ENCODE data around the gene PROX1.

PROX1 gene

GRCh38 chr1:214002060-214002459 is 14.3 kb downstream of the PROX1 start:
- DNase-seq (ENCODE audit: low read depth), result no peak

- DNase-seq (ENCODE audit: low read depth), result peak; percentile 9
Measured at GRCh38 chr1:214002472-214002871, 14.7 kb downstream of the PROX1 start.

GRCh38 chr1:214003233-214003632 is 15.5 kb downstream of the PROX1 start:
- no peak for DNase-seq (ENCODE audit: low read depth)

- DNase-seq (ENCODE audit: low read depth), result no peak
Measured at GRCh38 chr1:214004014-214004413, 16.2 kb downstream of the PROX1 start.

DNA sequence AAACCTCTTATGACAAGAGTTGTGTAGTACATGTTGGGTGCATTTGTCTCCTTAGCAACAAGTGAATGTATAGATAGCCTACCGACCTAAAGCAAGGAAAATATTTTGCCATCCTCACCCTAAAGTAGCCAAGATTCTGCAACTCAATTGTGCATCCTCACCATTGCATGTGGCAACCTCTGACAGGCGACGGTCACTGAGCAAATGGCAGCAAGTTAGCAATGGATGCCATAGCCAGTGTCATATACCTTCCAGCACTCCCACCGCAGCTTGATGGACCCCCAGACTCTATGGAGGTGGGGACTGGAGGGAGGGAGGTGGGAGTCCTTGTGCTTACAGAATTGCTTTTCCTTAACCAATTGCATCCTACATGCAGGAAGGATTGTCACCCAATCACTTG is 17.0 kb downstream of the PROX1 start:
- no peak for DNase-seq (ENCODE audit: low read depth)

- no peak for DNase-seq (ENCODE audit: low read depth)
Measured at GRCh38 chr1:214005708-214006107, 17.9 kb downstream of the PROX1 start.

GRCh38 chr1:214006845-214007244 is 19.1 kb downstream of the PROX1 start:
- no peak for DNase-seq (ENCODE audit: low read depth)

DNA sequence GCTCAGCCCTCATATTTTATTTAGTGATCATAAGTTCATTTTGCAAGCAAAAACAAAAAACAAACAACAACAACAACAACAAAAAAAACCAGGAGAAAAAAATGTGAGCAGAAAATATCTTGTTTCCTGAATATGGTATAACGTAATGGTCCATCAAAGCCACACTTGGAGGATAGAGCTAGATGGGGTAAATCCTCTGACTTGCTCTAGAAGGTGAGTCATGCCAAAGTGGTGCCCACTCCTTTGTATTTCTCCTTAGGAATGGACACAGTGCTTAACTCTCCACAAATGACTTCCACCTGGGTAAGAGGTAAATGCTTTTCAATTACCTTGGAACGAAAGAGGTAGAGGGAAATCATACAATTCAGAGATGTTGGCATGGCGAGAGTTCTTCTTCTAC is 20.6 kb downstream of the PROX1 start:
- no peak for DNase-seq (ENCODE audit: low read depth)

- no peak for DNase-seq (ENCODE audit: low read depth)
Measured at GRCh38 chr1:214008791-214009422, 21.1 kb downstream of the PROX1 start.

DNA sequence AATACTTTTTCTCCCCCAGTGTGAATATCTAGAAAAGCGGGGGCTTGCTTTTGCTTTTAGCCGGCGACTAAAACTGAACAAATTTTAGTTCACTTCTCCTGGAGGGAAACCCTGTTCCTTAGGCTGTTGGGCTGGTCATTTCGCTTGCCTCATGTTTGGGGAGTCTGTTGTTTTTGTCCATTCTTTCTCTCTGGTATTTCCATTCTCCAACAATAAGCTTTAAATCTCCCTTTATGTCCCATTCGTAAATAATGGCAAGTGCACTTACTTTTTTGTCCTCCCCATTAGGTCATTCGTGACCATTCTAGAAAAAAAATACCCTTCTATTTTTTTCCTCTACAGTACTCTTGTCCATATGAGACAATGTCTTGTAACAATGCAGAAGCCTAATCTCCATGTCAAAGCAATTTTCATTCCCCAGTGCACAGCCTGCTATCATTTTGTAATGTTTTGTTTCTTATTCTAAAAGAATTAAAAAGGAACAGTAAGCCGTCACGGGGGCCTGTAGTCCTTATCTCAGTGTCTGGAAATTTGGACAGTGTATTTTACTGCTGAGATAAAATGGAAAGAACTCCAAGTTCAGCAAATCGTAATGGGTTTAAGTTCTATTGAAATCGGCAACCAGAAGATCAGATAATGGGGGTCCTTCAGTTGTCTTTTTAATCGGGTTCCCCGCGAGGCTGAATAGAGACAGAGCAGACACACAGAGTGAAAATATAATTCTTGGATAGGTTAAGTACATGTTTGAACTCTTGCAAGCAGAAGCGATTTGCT is 21.8 kb downstream of the PROX1 start:
- DNase-seq (ENCODE audit: low read depth), result no peak

- DNase-seq (ENCODE audit: low read depth), result no peak
Measured at GRCh38 chr1:214010197-214010573, 22.4 kb downstream of the PROX1 start.

GRCh38 chr1:214010717-214011116 is 22.9 kb downstream of the PROX1 start:
- no peak for DNase-seq (ENCODE audit: low read depth)

GRCh38 chr1:214012418-214012817 is 24.6 kb downstream of the PROX1 start:
- no peak for DNase-seq (ENCODE audit: low read depth)

GRCh38 chr1:214013614-214014377 is 26.0 kb downstream of the PROX1 start:
- no peak for DNase-seq (ENCODE audit: low read depth)

- DNase-seq (ENCODE audit: low read depth), result no peak
Measured at GRCh38 chr1:214014730-214015129, 27.0 kb downstream of the PROX1 start.

DNA sequence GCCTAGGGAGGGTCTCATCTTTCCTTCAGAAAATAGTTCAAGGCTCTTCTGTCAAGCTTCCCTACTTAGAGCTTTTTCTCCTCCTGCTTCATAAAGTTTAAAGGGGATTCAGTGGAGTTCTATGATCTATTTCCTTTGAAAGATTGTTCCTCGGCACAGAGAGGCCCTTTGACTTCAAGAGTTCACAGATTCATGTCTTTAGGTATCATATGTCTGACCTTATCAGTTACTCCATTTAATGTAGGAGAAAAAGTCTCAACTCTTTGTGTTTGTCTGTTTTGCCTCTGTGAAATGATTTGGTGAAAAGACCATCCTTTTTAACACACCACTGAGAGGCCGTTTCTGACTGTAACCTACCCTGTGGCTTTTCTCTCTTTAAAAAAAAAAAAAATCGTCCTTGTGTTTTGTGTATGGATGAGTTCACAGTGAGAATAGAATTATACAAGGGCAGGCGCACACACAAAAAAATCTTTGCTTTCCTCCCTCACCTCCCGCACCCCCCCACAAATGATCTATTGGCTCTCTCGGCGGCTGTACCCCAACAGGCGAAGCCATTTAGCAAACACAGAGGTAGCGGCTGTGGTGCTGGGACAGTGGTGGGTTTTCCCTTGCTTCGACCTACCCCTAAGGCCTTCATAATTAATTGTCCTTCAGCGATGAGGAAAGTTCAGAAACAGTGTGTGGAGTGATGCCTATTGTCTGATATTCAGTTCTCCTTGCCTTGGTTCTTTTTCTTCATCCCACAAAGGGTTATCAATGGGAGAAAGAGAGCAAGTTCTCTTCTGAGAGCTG is 29.6 kb downstream of the PROX1 start:
- no peak for DNase-seq (ENCODE audit: low read depth)

GRCh38 chr1:214018386-214019268 is 30.9 kb downstream of the PROX1 start:
- no peak for DNase-seq (ENCODE audit: low read depth)

- no peak for DNase-seq (ENCODE audit: low read depth)
Measured at GRCh38 chr1:214019499-214019898, 31.7 kb downstream of the PROX1 start.

DNA sequence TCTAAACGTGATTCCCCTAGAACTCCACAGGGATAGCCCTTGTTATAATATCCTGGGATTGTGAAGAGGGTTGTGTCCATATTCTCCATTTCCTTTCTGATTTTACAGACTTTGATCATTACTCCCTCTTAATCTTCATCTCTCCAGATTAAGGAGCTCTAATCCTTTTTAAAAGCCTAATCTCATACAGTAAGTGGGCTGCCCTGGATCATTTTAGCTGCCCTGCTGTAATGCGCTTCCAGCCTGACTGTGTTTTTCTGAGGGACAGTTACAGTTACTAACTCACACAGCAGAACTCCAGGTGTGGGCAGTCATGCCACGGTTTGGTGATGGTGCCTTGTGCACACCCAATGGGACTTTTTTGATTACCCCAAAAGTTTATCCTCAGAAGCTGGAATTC is 33.5 kb downstream of the PROX1 start:
- DNase-seq (ENCODE audit: low read depth), result no peak

DNA sequence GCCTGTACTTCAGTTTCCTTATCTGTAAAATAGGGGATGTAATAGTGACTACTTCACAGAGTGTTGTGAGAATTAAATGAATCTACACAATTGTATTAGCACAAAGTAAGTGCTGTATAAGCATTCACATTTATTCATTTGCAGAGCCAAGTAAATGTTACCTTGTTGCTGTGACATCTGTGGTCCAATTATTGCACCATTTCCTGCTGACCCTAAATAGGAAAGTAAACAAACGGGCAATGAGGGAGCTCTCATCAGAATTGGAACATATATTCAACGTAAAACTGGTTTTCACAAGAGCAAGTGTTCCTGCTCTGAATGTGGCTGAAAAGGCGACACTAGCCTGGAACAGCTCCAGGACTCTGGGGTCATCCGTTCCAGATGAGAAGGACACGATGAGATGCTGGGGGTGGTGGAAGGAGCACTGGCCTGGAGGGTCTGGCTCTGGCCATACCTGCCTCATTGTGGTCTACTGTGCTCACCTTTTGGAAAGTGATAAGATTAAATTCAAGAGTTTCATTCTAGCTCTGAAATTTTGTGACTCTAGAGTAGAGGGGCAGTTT is 34.5 kb downstream of the PROX1 start:
- no peak for DNase-seq (ENCODE audit: low read depth)
